ENCODE data around the gene SVBP.

Gene SVBP

GRCh38 chr1:42797979-42798378 is 19.2 kb downstream of the SVBP start:
- no peak for DNase-seq

- DNase-seq: no peak
These were observed 19.8 kb downstream of the SVBP start for GRCh38 chr1:42797414-42797813.

- no peak for DNase-seq
These were observed 23.4 kb downstream of the SVBP start for GRCh38 chr1:42793824-42794223.

DNA sequence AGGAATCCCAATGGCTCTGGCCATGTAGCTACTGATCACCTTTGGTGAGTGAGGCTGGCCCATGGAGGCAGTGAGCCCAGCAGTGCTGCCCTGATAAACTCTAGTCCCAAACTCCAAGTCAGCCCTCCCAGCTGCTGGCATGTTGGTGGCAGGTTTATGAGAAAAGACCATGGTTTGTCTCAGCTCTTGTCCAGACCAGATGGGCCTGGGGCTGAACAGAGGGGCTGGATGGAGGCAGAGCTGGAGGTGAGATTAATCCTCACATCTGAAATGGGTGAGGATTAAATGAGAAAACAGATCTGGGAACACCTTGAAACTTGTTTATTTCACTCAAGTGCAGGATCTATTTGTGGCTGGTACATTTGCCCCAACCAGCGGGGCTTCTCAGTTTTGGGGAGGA is 29.2 kb downstream of the SVBP start:
- DNase-seq: no peak

DNA sequence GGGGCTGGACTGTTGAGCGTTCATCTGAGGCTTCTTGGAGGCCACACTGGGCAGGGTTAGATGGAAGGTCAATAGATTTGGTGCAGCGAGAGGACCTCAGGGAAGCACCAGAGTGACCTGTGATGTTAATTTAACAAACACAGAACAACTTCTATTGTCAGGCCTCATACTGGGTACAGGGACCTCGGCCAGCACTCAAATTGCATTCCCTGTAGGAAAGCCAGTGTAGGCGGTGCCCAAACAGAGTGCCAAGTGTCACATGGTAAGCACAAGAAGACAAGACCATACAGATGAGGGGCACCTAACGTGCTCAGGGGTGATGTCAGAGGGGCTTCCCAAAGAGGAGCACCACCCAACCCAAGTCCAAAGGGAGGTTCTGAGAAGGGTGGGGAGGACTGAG is 31.1 kb downstream of the SVBP start:
- no peak for DNase-seq

GRCh38 chr1:42784946-42785693 is 32.1 kb downstream of the SVBP start, which contains the start of gene TMEM269:
Gene TMEM269, plus strand, starts transcription at chr1:42784991. Its CDS starts 4,903 bp downstream, at chr1:42789894.
- no peak for DNase-seq

DNA sequence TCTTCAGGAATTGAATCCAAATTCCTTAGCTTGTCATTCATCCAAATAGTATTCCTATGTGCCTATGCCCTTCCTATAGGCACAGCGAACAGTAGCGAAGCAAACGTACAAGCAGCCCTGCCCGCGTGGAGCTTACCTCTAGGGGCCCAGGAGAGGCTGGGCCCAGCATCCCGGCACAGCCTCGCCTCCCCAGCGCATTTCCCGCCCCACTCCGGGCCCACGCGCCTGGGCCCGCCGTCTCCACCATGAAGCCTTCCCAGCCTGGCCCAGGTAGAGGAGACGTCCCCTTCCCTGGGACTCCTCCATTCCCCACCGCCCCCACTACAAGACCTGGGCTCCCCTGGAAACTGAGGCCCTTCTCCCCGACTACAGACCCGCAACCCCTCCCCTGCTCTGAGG is 32.7 kb downstream of the SVBP start:
- DNase-seq: no peak

DNA sequence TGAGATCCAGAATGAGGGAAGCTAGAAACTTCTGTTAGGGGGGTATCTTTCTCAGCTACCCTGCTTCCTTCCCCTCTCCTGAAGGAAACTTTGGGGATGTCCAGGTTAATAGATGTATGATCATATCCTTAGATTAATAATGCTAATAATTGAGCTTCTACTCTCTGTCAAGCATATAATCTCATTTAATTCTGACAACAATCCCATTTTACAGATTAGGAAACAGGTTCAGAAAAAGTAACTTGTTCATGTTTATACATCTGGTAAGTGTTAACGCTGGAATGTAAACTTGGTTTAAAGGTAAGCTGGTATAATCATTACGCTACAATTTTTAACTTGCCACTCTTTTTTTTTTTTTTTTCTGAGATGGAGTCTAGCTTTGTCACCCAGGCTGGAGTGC is 34.1 kb downstream of the SVBP start:
- no peak for DNase-seq

GRCh38 chr1:42780176-42780575 is 37.0 kb downstream of the SVBP start:
- no peak for DNase-seq

DNA sequence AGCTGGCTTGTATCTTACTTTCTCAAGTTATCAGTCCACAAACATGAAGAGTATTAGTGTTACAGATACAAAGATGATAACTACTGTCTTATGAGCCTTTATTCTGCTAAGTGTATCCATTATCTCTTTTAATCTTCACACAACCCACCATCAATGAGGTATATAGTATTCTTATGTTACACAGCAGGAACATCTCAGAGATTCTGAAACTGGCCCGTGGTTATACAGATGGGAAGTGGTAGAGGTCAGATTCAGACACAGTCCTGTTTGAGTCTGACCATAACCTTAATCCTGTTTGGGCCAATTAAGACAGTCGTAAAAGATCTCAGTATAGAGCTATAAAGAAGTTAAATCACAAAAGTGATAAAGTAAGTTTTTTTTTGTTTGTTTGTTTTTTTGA is 37.5 kb downstream of the SVBP start:
- DNase-seq: no peak

DNA sequence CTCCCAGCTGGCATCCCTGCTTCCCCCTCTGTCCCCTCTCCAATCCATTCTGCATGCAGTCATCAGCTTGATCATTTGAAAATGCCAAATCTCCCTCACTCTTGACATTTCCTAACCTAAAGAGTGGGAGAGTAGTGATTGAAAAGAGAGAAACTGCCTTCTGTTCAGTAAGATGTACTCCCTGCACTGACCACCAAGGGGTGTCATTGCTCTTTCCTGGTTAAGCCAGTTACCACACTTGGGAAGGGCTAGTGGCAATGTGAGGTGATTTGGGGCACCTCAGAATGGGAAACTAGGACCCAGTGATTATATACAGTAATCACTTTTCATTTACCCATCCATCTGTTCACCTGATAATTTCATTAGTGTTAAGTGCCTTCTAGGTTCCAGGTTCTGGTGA is 39.3 kb downstream of the SVBP start:
- DNase-seq: peak; percentile 30

- no peak for DNase-seq
These were observed 40.7 kb downstream of the SVBP start for GRCh38 chr1:42776502-42776901.

- DNase-seq: no peak
These were observed 42.2 kb downstream of the SVBP start for GRCh38 chr1:42774928-42775526.

- no peak for DNase-seq
These were observed 43.8 kb downstream of the SVBP start for GRCh38 chr1:42773420-42773819.

GRCh38 chr1:42769811-42770210 is 47.4 kb downstream of the SVBP start:
- no peak for DNase-seq

DNA sequence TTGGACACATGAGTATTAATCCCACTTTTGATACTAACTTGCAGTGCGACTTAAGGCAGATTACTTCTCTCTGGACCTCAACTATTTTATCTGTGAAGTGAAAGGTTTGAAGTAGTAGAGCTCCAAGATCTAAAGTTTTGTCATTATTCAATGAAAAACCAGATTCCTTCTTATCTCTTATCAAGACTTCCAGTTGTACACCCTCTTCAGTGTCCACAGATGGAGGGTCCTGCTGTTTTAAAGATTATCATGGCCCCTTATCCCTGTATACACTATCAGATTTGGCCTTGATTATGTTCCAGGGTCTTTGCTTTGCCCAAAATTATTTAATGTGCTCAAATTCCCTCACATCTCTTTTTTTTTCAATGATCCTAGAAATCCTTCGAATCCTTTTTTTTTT is 49.0 kb downstream of the SVBP start:
- DNase-seq: no peak

DNA sequence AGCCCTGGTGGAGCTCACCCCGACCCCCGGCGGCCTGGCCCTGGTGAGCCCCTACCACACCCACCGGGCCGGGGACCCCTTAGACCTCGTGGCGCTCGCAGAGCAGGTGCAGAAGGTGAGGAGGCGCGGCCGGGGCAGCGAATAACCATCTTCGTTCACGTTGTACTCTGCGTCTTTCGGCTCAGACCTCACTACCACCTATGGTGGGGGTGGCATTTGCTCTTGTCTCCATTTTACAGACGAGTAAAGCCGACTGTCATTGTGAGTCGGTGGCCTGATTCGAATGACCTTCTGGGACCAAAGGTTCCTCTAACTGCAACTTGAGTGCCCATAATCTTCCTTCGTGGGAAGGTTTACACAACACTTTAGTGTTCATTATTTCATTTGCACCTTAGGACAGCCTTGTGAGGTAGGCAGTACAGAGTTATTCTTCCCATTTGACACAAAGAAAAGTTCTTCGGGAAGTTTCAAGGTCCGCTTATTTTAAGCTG is 49.6 kb downstream of the SVBP start:
- no peak for DNase-seq

DNA sequence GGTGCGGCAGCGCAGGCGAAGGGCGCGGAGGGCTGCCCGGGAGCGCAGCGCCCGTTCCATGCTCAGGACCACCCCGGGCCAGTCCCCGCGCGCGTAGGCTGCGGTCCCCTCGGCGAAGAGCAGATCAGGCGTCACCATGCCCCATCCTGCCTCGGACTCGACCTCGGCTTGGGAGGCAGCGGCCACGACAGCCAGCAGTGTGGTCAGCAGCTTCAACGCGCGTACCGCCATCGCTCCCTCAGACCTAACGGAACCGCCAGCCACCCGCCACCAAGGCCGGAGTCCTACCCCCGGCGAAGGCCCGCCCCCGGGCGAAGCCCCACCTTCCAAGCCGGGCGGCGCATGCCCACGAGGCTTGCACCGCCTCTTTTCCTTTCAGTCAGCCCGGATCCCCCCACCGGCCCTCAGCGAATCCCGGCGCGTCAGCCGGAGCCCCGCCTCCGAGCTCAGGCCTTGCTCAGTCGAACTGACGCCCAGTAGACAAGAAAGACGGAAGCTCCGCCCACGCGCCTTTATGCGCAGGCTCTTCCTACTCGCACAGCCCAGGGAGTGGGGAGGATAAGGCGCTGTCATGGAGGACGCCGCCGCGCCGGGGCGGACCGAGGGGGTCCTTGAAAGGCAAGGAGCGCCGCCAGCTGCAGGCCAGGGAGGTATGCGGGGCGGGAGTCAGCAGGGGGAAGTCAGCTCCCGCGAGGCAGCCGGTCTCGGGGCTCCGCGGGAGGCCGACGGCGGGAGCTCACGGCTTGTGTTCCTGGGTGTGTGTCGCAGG is 50.3 kb downstream of the SVBP start, which contains the start of the genes C1orf50 and P3H1:
Gene C1orf50 (plus strand): TSS at position 509 of the 769 bp plus-strand sequence. CDS start 63 bp downstream, at position 572.
Gene P3H1 (minus strand): TSS at position 288 of the 769 bp plus-strand sequence. CDS start 57 bp downstream, at position 231.
- peak; percentile 98 for DNase-seq

GRCh38 chr1:42765832-42766740 is 51.1 kb downstream of the SVBP start:
- peak; percentile 51 for DNase-seq

DNA sequence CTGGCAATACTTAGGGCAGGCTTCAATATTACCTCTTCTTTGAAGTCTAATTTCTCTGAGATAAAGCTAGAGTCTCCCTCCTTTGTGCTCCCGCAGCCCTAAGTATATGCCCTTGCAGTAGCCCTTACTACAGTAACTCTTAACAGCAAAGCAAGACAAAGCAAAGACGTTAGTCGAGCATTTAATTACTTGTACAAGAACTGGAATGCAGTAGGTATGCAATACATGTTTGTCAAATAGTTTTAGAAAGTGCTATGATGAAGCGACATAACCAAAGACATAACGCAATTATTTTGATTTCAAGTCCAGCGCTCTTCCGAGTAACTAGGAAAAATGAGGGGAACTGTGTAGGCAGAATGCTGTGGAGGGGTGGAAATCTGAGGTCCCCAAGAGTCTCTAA is 51.9 kb downstream of the SVBP start:
- DNase-seq: no peak

GRCh38 chr1:42762269-42762668 is 54.9 kb downstream of the SVBP start:
- no peak for DNase-seq

DNA sequence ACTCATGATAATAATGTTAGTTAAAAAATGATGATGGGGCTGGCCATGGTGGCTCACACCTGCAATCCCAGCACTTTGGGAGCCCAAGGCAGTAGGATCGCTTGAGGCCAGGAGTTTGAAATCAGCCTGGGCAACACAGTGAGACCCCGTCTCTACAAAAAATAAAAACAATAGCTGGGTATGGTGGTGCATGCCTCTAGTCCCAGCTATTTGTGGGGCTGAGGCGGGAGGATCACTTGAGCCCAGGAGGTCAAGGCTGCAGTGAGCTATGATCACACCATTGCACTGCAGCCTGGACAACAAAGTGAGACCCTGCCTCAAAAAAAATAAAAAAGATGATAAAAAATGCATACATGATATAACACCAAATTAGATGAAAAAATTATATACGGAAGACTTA is 55.6 kb downstream of the SVBP start:
- DNase-seq: no peak
